ENCODE data around the gene KMT2C.
A peak's percentile ranks its signal among the peaks of the same experiment; 100 is the strongest.
"Not testable (repeated sequence)": the region's sequence is repeated elsewhere in the genome, so short reads cannot be mapped to it uniquely, and the experiment has no call there.

The KMT2C gene

DNA sequence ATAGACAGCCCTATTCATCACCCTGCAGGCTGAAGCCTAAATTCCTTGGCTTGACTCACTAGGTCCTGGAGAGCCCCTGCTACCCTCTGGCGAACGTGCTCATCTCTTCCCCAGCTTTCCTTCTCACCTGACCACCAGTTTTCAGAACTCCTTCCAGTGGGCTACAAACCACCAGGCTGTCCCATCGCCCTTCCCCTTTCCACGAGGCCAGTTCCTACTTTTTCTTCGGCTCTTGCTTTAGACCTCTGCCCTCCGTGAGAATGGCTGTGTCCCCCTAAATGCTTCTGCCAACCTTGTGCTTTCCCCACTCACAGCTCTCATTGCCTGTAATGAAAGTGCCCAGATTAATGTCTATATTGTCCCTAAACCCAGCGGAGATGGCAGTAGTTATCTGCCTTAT lies 5.4 kb upstream of the KMT2C start:
- not testable (repeated sequence) for DNase-seq

DNA sequence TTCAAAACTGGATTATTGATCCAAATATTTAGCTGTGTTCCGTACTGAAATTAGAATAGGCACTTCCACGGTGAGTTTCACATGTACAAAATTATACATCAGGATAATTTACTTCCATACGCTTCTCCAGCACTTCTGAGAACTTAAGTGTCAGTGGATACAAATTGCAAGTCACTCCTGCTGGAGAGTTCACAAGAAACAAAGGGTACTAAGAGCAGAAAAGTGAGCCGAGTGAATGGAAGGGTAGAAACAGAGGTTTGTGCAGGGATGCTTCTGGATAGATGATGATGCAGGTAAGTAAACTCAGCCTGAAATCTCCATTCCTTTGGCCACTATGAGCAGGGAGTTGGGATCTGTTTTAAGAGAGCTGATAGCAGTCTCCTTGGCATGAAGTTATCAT lies 2.2 kb upstream of the KMT2C start:
- DNase-seq, result not testable (repeated sequence)

DNA sequence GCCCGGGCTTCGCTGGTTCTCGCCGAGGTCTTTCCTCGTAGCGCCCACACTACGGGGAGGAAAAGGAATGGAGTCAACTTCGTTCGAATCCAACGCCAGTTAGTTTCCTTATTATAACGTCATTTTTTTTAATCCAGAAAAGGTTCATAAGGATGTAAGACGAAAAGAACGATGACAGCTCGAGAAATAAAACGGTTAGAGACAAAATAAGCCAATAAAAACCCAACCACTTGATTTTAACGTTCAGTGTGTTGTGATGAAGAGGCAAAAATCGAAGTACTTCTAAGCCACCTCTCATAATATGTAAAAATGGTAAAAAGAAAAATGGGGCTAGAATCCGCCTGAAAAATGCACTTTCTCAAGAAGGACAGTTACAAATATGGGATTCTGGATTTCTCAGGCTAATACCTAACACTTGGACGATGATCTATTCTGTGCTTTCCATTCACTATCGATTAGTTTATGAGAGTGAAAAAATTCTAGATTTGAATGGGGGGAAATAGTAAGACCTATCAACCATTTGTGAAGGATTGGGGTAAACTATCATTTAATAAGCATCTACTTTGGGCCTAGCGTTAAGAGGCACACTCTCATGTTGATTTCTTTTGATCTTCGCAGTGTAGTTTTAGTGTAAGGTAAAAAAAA lies 1.2 kb upstream of the KMT2C start:
- DNase-seq, result not testable (repeated sequence)

GRCh38 chr7:152436111-152436930 lies 518 bp upstream of the KMT2C start:
- DNase-seq, result peak; percentile 71 to 94

- not testable (repeated sequence) for DNase-seq
Observed at GRCh38 chr7:152434511-152435383, 1.1 kb downstream of the KMT2C start.

GRCh38 chr7:152433721-152434490 lies 1.9 kb downstream of the KMT2C start:
- DNase-seq, result not testable (repeated sequence)

DNA sequence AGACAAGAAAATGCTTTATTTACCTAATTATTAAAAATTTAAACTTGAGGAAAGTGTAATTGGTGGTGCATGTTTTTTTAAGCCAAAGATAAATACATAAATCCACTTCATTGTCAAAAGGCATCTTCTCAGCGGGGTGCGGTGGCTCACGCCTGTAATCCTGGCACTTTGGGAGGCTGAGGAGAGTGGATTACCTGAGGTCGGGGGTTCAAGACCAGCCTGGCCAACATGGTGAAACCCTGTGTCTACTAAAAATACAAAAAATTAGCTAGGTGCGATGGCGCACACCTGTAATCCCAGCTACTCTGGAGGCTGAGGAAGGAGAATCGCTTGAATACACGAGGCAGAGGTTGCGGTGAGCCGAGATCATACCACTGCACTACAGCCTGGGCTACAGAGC lies 3.1 kb downstream of the KMT2C start:
- DNase-seq, result not testable (repeated sequence)

GRCh38 chr7:152430854-152431253 lies 4.9 kb downstream of the KMT2C start:
- no peak for DNase-seq

DNA sequence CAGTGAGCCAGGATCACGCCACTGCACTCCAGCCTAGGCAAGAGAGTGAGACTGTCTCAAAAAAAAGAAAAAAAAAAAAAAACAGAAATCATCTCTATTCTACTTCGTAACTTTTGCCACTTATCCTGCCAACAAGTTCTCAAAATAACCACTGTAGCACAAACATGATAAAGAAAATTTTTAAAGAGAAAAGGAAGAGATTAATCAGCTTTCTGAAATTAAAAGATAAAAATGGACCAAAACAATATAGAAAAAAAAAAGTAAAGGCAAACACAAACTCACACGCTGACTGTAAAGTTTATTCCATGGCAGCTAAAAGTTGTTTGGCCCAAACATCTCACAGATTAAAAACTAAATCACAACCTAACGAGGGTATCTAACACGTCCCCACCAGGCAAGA lies 5.7 kb downstream of the KMT2C start:
- not testable (repeated sequence) for DNase-seq

DNA sequence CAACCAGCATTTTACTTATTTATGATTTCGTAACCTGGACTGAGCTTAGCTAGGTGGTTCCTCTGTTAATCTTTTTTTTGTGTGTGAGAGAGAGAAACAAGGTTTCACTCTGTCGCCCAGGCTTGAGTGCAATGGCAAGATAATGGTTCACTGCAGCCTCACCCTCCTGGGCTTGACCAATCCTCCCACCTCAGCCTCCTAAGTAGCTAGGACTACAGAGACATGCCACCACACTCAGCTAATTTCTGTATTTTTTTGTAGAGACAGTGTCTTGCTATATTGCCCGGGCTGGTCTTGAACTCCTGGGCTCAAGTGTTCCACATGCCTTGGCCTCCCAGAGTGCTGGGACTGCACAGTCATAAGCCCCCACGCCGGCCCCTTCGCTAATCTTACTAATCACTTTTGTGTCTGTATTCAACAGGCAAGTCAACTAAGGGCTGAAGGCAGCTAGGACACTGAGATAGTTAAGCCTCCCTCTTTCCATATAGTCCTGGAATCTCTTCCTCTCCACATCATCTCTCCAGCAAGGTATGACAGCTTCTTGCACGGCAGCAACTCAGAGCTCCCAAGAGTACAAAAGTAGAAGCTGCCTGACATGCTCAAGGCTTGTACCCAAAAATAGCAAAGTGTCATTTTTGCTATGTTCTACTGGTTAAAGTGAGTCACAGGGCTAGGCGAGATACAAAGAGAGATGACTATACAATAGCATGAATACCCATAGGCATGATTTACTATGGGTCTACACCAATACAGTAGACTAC lies 11.3 kb downstream of the KMT2C start:
- DNase-seq, result no peak

DNA sequence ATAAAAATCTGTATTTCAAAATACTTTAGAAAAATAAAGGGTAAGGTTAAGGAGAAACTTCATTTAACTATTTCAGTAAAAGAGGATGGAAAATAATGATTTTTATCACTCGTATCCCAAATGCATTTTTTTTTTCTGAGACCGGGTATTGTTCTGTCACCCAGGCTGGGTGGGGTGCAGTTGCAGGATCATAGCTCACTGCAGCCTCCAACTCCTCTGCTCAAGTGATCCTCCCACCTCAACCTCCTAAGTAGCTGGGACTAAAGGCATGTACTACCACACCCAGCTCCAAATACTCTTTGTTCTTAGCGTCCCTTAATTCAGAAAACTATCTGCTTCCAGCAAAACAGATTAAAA lies 11.8 kb downstream of the KMT2C start:
- no peak for DNase-seq

GRCh38 chr7:152423171-152423570 lies 12.6 kb downstream of the KMT2C start:
- DNase-seq, result not testable (repeated sequence)

DNA sequence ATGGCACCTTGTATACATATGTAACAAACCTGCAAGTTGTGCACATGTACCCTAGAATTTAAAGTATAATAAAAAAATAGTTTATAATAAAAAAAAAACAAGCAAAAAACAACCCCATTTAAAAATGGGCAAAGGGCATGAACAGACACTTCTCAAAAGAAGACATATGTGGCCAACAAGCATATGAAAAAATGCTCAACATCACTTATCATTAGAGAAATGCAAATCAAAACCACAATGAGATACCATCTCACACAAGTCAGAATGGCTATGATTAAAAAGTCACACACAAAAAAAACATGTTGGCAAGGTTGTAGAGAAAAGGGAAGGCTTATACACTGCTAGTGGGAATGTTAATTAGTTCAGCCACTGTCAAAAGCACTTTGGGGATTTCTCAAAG lies 14.9 kb downstream of the KMT2C start:
- DNase-seq, result not testable (repeated sequence)

GRCh38 chr7:152419473-152420429 lies 16.1 kb downstream of the KMT2C start:
- DNase-seq, result no peak

- no peak for DNase-seq
Observed at GRCh38 chr7:152414779-152415178, 21.0 kb downstream of the KMT2C start.

GRCh38 chr7:152411389-152411788 lies 24.4 kb downstream of the KMT2C start:
- DNase-seq, result no peak

DNA sequence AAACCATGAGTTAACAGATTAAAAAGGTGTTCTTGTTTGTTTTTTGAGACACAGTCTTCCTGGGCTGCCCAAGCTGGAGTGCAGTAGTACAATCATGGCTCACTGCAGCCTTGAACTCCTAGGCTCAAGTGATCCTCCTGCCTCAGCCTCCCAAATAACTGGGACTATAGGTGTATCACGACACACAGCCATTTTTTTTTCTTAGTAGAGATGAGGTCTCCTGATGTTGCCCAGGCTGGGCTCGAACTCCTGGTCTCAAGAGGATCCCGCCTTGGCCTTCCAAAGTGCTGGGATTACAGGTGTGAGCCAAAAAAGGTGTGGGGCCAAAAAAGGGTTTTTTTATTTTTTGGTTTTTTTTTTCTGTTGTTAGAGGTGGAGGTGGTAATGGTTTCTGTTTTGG lies 29.3 kb downstream of the KMT2C start:
- DNase-seq, result no peak

DNA sequence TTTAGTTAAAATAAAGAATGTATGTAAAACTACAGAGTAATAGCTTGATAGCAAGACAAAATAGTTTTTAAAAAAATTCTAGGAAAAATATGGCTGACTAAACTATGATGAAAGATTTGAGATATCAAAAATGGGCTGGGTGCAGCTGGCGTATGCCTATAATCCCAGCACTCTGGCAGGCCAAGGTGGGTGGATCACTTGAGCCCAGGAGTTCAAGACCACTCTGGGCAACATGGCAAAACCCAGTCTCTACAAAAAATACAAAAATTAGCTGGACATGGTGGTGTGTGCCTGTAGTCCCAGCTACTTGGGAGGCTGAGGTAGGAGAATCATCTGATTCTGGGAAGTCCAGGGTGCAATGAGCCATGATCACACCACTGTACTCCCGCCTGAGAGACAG lies 29.8 kb downstream of the KMT2C start:
- not testable (repeated sequence) for DNase-seq

GRCh38 chr7:152403726-152404125 lies 32.1 kb downstream of the KMT2C start:
- DNase-seq, result no peak

DNA sequence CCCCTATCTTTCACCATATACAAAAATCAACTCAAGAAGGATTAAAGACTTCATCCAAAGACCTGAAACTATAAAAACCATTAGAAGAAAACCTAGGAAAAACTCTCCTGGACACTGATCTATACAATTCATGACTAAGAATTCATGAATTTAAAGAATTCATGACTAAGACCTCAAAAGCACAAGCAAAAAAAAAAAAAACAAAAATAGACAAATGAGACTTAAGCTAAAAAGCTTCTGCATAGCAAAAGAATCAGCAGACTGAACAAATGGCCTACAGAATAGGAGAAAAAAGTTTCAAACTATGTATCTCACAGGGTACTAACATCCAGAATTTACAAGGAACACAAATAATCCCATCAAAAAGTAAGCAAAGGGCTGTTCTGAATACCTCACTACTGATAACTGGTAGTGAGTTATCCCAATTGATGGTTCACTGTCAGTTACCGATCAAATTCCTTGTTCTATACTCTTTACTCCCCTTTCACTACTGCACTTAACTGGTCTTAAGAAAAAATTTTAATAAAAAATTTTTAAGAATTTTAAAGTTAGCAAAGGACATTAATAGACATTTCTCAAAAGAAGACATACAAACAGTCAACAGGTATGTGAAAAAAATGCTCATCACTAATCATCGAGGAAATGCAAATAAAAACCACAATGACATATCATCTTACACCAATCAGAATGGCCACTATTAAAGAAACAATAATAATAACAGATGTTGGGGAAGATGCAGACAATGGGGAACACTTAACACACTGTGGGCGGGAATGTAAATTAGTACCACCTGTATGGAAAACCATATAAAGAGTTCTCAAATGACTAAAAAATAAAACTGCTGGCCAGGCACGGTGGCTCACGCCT lies 33.2 kb downstream of the KMT2C start:
- DNase-seq, result no peak

Measured in NCI-H446 (cell line).